HCT116 (cell line): ENCODE measurements around the gene LSM2. TPM values are rescaled to one million over a fixed set of nuclear protein-coding genes. Genes with fewer than 3 reads are reported as not detected.

Experiments
- ATAC-seq: fragments of 200-7000 bp; cut with Tn5 transposase; 2 replicates; pipeline ENCODE4 v1.9.1; 2020; ENCODE audit warnings: mild to moderate bottlenecking, moderate library complexity
- BruUV-seq: library from RNA; stranded (reverse); fragments of 400-500 nt; replicated peaks from 2 replicates; lab custom pipeline; 2021; lab: Mats Ljungman, UMichigan
- CTCF ChIA-PET: fragments of 300-600 bp; sonication (Branson Sonifier 250); formaldehyde crosslinking; loops from one replicate; lab custom pipeline; 2021; ENCODE audit warnings: antibody characterized with exemption; lab: Charles Lee
- POLR2A ChIA-PET: fragments of 300-600, 350-600 bp; sonication (Branson Sonifier 250); formaldehyde crosslinking; loops from one replicate; lab custom pipeline; 2021; ENCODE audit warnings: antibody characterized with exemption; lab: Charles Lee
- RAD21 ChIA-PET, 2 experiments: fragments of 300-600 bp; sonication (Branson Sonifier 250); formaldehyde crosslinking; loops; one replicate each; lab custom pipeline; 2023; ENCODE audit warnings: low total read pairs in 2 of 2; ENCODE audit not compliant: uncharacterized antibody in 2 of 2, unreplicated experiment in 2 of 2, low non-redundant PET in 1 of 2; lab: Charles Lee
- DNase-seq: peaks from one replicate; pipeline ENCODE4 v3.0.0-alpha.2; 2010; ENCODE audit warnings: low read depth, low spot score
- H2AFZ ChIP-seq: fragments of 200-600 bp; shearing (Covaris generic), sonication (generic); 2 replicates; pipeline ENCODE4 v1.6.1; 2017; ENCODE audit warnings: low read depth, mixed run types, mixed read lengths, antibody characterized with exemption, low read length; ENCODE audit not compliant: poor library complexity, severe bottlenecking
- H3K27ac ChIP-seq: 2 replicates; pipeline ENCODE4 v1.5.1; 2012; ENCODE audit warnings: low read depth, low read length
- H3K27me3 ChIP-seq: fragments of 200-600 bp; sonication (generic); 2 replicates; pipeline ENCODE4 v1.6.1; 2016; ENCODE audit warnings: mixed run types, low read length, mixed read lengths; ENCODE audit not compliant: insufficient read depth
- H3K36me3 ChIP-seq, 2 experiments: fragments of 200-500 bp in 1 of 2; fragments of 200-600 bp in 1 of 2; sonication (Bioruptor generic) in 1 of 2; sonication (generic) in 1 of 2; 2 replicates each; pipeline versions ENCODE4 v1.5.1 to v1.6.1; 2014 to 2016; ENCODE audit warnings: low read length in 2 of 2, inconsistent platforms in 1 of 2, mixed read lengths in 1 of 2, mixed run types in 1 of 2; ENCODE audit not compliant: insufficient read depth in 2 of 2, control insufficient read depth in 1 of 2
- H3K4me1 ChIP-seq, 2 experiments: fragments of 200-600 bp in 1 of 2; sonication (generic) in 1 of 2; 2 replicates each; pipeline versions ENCODE4 v1.5.1 to v1.6.1; 2012 to 2017; ENCODE audit warnings: low read length in 2 of 2, inconsistent platforms in 1 of 2, mild to moderate bottlenecking in 1 of 2, mixed read lengths in 1 of 2, mixed run types in 1 of 2, moderate library complexity in 1 of 2; ENCODE audit not compliant: insufficient read depth in 2 of 2, control insufficient read depth in 1 of 2
- H3K4me2 ChIP-seq: fragments of 200-600 bp; sonication (generic); 2 replicates; pipeline ENCODE4 v1.6.1; 2017; ENCODE audit warnings: mixed run types, low read length, mixed read lengths
- H3K4me3 ChIP-seq, 2 experiments: fragments of 200-600 bp in 1 of 2; sonication (generic) in 1 of 2; replicated peaks in 1 of 2; 2 replicates each; pipeline ENCODE4 v1.5.1; 2011 to 2016; ENCODE audit warnings: low read length in 2 of 2, control low read depth in 1 of 2, low read depth in 1 of 2, mild to moderate bottlenecking in 1 of 2, mixed read lengths in 1 of 2, mixed run types in 1 of 2
- H3K79me2 ChIP-seq: fragments of 200-600 bp; sonication (generic); 2 replicates; pipeline ENCODE4 v1.6.1; 2017; ENCODE audit warnings: mild to moderate bottlenecking, mixed run types, low read length, moderate library complexity, mixed read lengths; ENCODE audit not compliant: insufficient read depth
- H3K9ac ChIP-seq: fragments of 200-600 bp; sonication (generic); 2 replicates; pipeline ENCODE4 v1.6.1; 2016; ENCODE audit warnings: low read length, mixed read lengths
- H3K9me2 ChIP-seq: fragments of 200-600 bp; sonication (generic), shearing (Covaris generic); 2 replicates; pipeline ENCODE4 v1.6.1; 2017; ENCODE audit warnings: mixed run types, mild to moderate bottlenecking, moderate library complexity; ENCODE audit not compliant: insufficient read depth
- H3K9me3 ChIP-seq, 2 experiments: fragments of 200-500 bp in 1 of 2; fragments of 200-600 bp in 1 of 2; sonication (Bioruptor generic) in 1 of 2; sonication (generic) in 1 of 2; 2 replicates each; pipeline ENCODE4 v1.6.1; 2014 to 2017; ENCODE audit warnings: low read length in 2 of 2, mixed read lengths in 2 of 2, inconsistent platforms in 1 of 2, low read depth in 1 of 2, mild to moderate bottlenecking in 1 of 2, mixed run types in 1 of 2, moderate library complexity in 1 of 2; ENCODE audit not compliant: control insufficient read depth in 1 of 2, insufficient read depth in 1 of 2
- H4K20me1 ChIP-seq: fragments of 200-600 bp; sonication (generic), shearing (Covaris generic); 2 replicates; pipeline ENCODE4 v1.6.1; 2017; ENCODE audit warnings: mixed run types, mild to moderate bottlenecking, moderate library complexity; ENCODE audit not compliant: insufficient read depth
- CTCF ChIP-seq, 3 experiments: fragments of 200-600 bp in 1 of 3; sonication (generic) in 1 of 3; IDR thresholded peaks in 2 of 3; conservative IDR thresholded peaks in 1 of 3; 2 replicates each; pipeline ENCODE4 v1.5.1; 2012 to 2017; ENCODE audit warnings: low read depth in 2 of 3, low read length in 2 of 3, antibody characterized with exemption in 1 of 3, borderline replicate concordance in 1 of 3, control low read depth in 1 of 3, mild to moderate bottlenecking in 1 of 3, mixed read lengths in 1 of 3, mixed run types in 1 of 3, moderate library complexity in 1 of 3; ENCODE audit not compliant: insufficient read depth in 1 of 3
- EGR1 ChIP-seq: IDR thresholded peaks from 2 replicates; pipeline ENCODE4 v1.6.1; 2012; ENCODE audit warnings: low read depth
- intact Hi-C: fragments of 100-400 bp; cut with micrococcal nuclease; formaldehyde crosslinking; loops from 2 replicates; pipeline ENCODE4 v1.10.0; 2022
- total RNA-seq: library from RNA; stranded (reverse); gene quantifications from one replicate; pipeline ENCODE4 v1.2.1, GENCODE V29; 2021; ENCODE audit not compliant: unreplicated experiment

LSM2 gene
- total RNA-seq, 1 experiment from 2014 or later, result 89.7 TPM

- no peaks in the 10 kb centered on the region for H3K36me3 ChIP-seq
- ChIA-PET RAD21 (interaction anchor here (1.0 to 1.4 kb wide), 4 partner anchors 31 to 90 kb away, joined by 3 to 6 read pairs (median 3); no protein-coding TSS in a partner anchor), CTCF (interaction anchor here (0.6 to 2.2 kb wide), 24 partner anchors 8 to 153 kb away, joined by 3 to 25 read pairs (median 5); partner anchors contain the start of genes ABHD16A, BAG6, DDAH2 and EHMT2), POLR2A (interaction anchor here (0.7 to 2.1 kb wide), 6 partner anchors 32 to 60 kb away, joined by 3 to 18 read pairs (median 4); partner anchors contain the start of genes CLIC1, HSPA1B and LY6G6D)
- no peak overlapping the region for H3K9ac ChIP-seq
- peak; percentile 42 for DNase-seq
- no peaks in the 10 kb centered on the region for H3K27me3 ChIP-seq
- no peaks in the 10 kb centered on the region for H3K9me3 ChIP-seq
- peaks cover 17 to 38% of the 10 kb centered on the region in 2 experiments for H3K4me1 ChIP-seq
- H3K4me2 ChIP-seq, result peak overlapping the region; percentile 14; the same call in 1 of the 2 replicates
- BruUV-seq, result no TSS peak
- intact Hi-C loops, result loop anchor here (1.0 to 5.0 kb wide), 2 partner anchors 90 to 1027 kb away; no protein-coding TSS in a partner anchor
- ATAC-seq, result peak; percentile 86
- H3K27ac ChIP-seq, result no peak overlapping the region
- H3K9me2 ChIP-seq, result no peaks in the 10 kb centered on the region
- TF ChIP-seq CTCF (IDR thresholded peaks at IDR 0.05 in 2 of 3, conservative IDR thresholded peaks at IDR 0.05 in 1 of 3; ENCODE audit: borderline replicate concordance in 1 of 3, insufficient read depth in 1 of 3, low read depth in 2 of 3, low read length in 2 of 3) (peak in 2 of 3 experiments; percentile 95 to 97; a peak in 4 of 6 replicates), EGR1 (no peak)
- no peak overlapping the region for H2AFZ ChIP-seq
- no peak overlapping the region for H3K4me3 ChIP-seq
- H4K20me1 ChIP-seq, result no peaks in the 10 kb centered on the region
- H3K79me2 ChIP-seq, result no peaks in the 10 kb centered on the region
Measured at GRCh38 chr6:31769684-31770371, 36.9 kb downstream of the LSM2 start.
